Stimulated activated CD8-positive, alpha-beta memory T cell treated with anti-CD3 and anti-CD28 coated beads, Interleukin-15, amount 100 ng/mL, for 48 hours (primary cell): Measurements from ENCODE around the gene CDH13.

Experiments
- DNase-seq, 2 donors: peaks; one replicate each; pipeline ENCODE4 v3.0.0-alpha.2; 2020; ENCODE audit warnings: low read depth in 2 of 2

Gene CDH13

GRCh38 chr16:83552930-83553329 is 926.2 kb downstream of the CDH13 start:
- DNase-seq, result no peak

- DNase-seq, result no peak
Observed at GRCh38 chr16:83554096-83554495, 927.3 kb downstream of the CDH13 start.

- no peak for DNase-seq
Observed at GRCh38 chr16:83554540-83554939, 927.8 kb downstream of the CDH13 start.

- no peak for DNase-seq
Observed at GRCh38 chr16:83561876-83562275, 935.1 kb downstream of the CDH13 start.

- DNase-seq, result no peak
Observed at GRCh38 chr16:83568345-83568744, 941.6 kb downstream of the CDH13 start.

- no peak for DNase-seq
Observed at GRCh38 chr16:83574388-83574787, 947.6 kb downstream of the CDH13 start.

GRCh38 chr16:83577078-83577745 is 950.4 kb downstream of the CDH13 start:
- no peak for DNase-seq

- DNase-seq, result no peak
Observed at GRCh38 chr16:83578171-83578570, 951.4 kb downstream of the CDH13 start.

- DNase-seq, result no peak
Observed at GRCh38 chr16:83579027-83579426, 952.3 kb downstream of the CDH13 start.

- DNase-seq, result no peak
Observed at GRCh38 chr16:83579436-83579835, 952.7 kb downstream of the CDH13 start.

GRCh38 chr16:83581082-83581481 is 954.3 kb downstream of the CDH13 start:
- no peak for DNase-seq

- no peak for DNase-seq
Observed at GRCh38 chr16:83581994-83582747, 955.4 kb downstream of the CDH13 start.

- DNase-seq, result no peak
Observed at GRCh38 chr16:83586036-83586435, 959.3 kb downstream of the CDH13 start.

- no peak for DNase-seq
Observed at GRCh38 chr16:83586461-83587200, 959.9 kb downstream of the CDH13 start.

- DNase-seq, result no peak
Observed at GRCh38 chr16:83587201-83587600, 960.4 kb downstream of the CDH13 start.

GRCh38 chr16:83588070-83588469 is 961.3 kb downstream of the CDH13 start:
- DNase-seq, result no peak

GRCh38 chr16:83589576-83589975 is 962.8 kb downstream of the CDH13 start:
- no peak for DNase-seq

GRCh38 chr16:83592778-83593177 is 966.0 kb downstream of the CDH13 start:
- no peak for DNase-seq

- DNase-seq, result no peak
Observed at GRCh38 chr16:83599789-83600462, 973.2 kb downstream of the CDH13 start.

- DNase-seq, result no peak
Observed at GRCh38 chr16:83602761-83603722, 976.3 kb downstream of the CDH13 start.
